Caco-2 (cell line): Measurements from ENCODE around the gene LHX4. TPM values are rescaled to one million over a fixed set of nuclear protein-coding genes. Genes with fewer than 3 reads are reported as not detected.
"Not testable (repeated sequence)": the region's sequence is repeated elsewhere in the genome, so short reads cannot be mapped to it uniquely, and the experiment has no call there.

Experiments
- BruUV-seq: library from RNA; stranded (reverse); fragments of 400-500 nt; replicated peaks from 2 replicates; lab custom pipeline; 2021; lab: Mats Ljungman, UMichigan
- CTCF ChIA-PET: fragments of 300-600 bp; sonication (Branson Sonifier 250); formaldehyde crosslinking; loops from one replicate; lab custom pipeline; 2022; ENCODE audit warnings: antibody characterized with exemption; lab: Charles Lee
- POLR2A ChIA-PET: fragments of 300-600 bp; sonication (Branson Sonifier 250); formaldehyde crosslinking; loops from one replicate; lab custom pipeline; 2022; ENCODE audit warnings: antibody characterized with exemption; lab: Charles Lee
- DNase-seq, 2 experiments: peaks; one replicate each; pipeline versions ENCODE4 v3.0.0 to v3.0.0-alpha.2; 2020 to 2022
- H3K27me3 ChIP-seq: replicated peaks from 2 replicates; pipeline ENCODE4 v1.6.0; 2011; ENCODE audit warnings: low read length; ENCODE audit not compliant: control insufficient read depth, insufficient read depth
- H3K36me3 ChIP-seq: 2 replicates; pipeline ENCODE4 v1.5.1; 2011; ENCODE audit warnings: low read length; ENCODE audit not compliant: control insufficient read depth, insufficient read depth
- H3K4me1 ChIP-seq: fragments of 250-450 bp; sonication (Bioruptor Pico); 2 replicates; pipeline ENCODE4 v1.5.1; 2020; ENCODE audit warnings: mild to moderate bottlenecking
- H3K4me3 ChIP-seq: 2 replicates; pipeline ENCODE4 v1.5.1; 2011; ENCODE audit warnings: low read depth, mild to moderate bottlenecking, control low read depth, low read length
- H3K9me3 ChIP-seq: fragments of 250-450 bp; sonication (Bioruptor Pico); 2 replicates; pipeline ENCODE4 v1.5.1; 2020; ENCODE audit warnings: mild to moderate bottlenecking, moderate library complexity
- H3K27ac Mint-ChIP-seq: one replicate; pipeline ENCODE4 v1.8.0; 2022; ENCODE audit warnings: mixed read lengths; ENCODE audit not compliant: unreplicated experiment
- H3K27me3 Mint-ChIP-seq: one replicate; pipeline ENCODE4 v1.8.0; 2022; ENCODE audit warnings: mixed read lengths; ENCODE audit not compliant: insufficient read depth, unreplicated experiment
- H3K36me3 Mint-ChIP-seq: one replicate; pipeline ENCODE4 v1.8.0; 2022; ENCODE audit warnings: mild to moderate bottlenecking, mixed read lengths; ENCODE audit not compliant: insufficient read depth, unreplicated experiment
- H3K4me1 Mint-ChIP-seq: one replicate; pipeline ENCODE4 v1.8.0; 2022; ENCODE audit warnings: low read depth, mixed read lengths; ENCODE audit not compliant: unreplicated experiment
- H3K4me3 Mint-ChIP-seq: one replicate; pipeline ENCODE4 v1.8.0; 2022; ENCODE audit warnings: mild to moderate bottlenecking, moderate library complexity, mixed read lengths; ENCODE audit not compliant: unreplicated experiment
- H3K9me3 Mint-ChIP-seq: one replicate; pipeline ENCODE4 v1.8.0; 2022; ENCODE audit warnings: mixed read lengths; ENCODE audit not compliant: unreplicated experiment
- intact Hi-C: fragments of 100-400 bp; cut with micrococcal nuclease; formaldehyde crosslinking; loops from one replicate; pipeline ENCODE4 v1.10.0; 2022; ENCODE audit not compliant: unreplicated experiment
- total RNA-seq: library from RNA; stranded (reverse); gene quantifications from 2 replicates; pipeline ENCODE4 v1.2.3, GENCODE V29; 2022
- TF ChIP-seq, protein P1 (sequence below), 2 experiments: fragments of 200-600 bp in 1 of 2; IDR thresholded peaks; 1 replicate in 1 of 2; 2 replicates in 1 of 2; pipeline versions ENCODE4 v1.5.1 to v1.8.0; 2011 to 2022; ENCODE audit warnings: antibody characterized with exemption in 1 of 2, control low read depth in 1 of 2, inconsistent platforms in 1 of 2, low read depth in 1 of 2, low read length in 1 of 2, mild to moderate bottlenecking in 1 of 2, moderate library complexity in 1 of 2; ENCODE audit not compliant: insufficient read depth in 1 of 2, severe bottlenecking in 1 of 2, unreplicated experiment in 1 of 2

Gene LHX4
- total RNA-seq, 1 experiment from 2014 or later = 0.16 TPM

DNA sequence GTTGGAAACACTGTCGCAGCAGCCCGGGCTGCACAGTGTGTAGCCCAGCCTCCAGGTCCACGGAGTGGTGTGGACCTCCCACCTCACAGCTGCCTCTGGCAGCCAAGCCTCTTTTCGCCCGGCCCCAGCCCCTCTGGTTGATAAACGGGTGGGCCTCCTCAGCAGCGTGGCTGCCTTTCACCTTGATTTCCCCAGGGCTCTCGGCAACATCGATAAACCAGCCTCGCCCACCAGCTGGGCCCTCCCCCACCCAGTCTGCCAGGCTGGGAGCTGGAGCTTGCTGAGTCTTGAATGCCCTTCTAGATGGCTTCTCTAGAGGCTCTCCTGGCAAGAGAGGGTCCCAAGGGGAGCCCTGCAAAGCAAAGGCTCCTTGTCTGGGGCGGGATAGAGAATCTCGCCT lies 31.0 kb upstream of the LHX4 start:
- Histone ChIP-seq H3K4me3 (no peak overlapping the region), H3K9me3 (no peaks in the 10 kb centered on the region), H3K27me3 (no peaks in the 10 kb centered on the region), H3K36me3 (no peaks in the 10 kb centered on the region), H3K4me1 (peaks cover under 1% of the 10 kb centered on the region; the same call in 1 of the 2 replicates)
- ChIA-PET CTCF (no interaction called here), POLR2A (no interaction called here)
- peaks cover 7% of the 10 kb centered on the region for H3K4me1 Mint-ChIP-seq
- no TSS peak for BruUV-seq
- no peaks in the 10 kb centered on the region for H3K9me3 Mint-ChIP-seq
- no peaks in the 10 kb centered on the region for H3K27me3 Mint-ChIP-seq
- no peak overlapping the region for H3K4me3 Mint-ChIP-seq
- intact Hi-C loops = no loop called here
- DNase-seq = no peak
- H3K27ac Mint-ChIP-seq = no peak overlapping the region
- H3K36me3 Mint-ChIP-seq = no peaks in the 10 kb centered on the region
- TF ChIP-seq, protein P1, sequence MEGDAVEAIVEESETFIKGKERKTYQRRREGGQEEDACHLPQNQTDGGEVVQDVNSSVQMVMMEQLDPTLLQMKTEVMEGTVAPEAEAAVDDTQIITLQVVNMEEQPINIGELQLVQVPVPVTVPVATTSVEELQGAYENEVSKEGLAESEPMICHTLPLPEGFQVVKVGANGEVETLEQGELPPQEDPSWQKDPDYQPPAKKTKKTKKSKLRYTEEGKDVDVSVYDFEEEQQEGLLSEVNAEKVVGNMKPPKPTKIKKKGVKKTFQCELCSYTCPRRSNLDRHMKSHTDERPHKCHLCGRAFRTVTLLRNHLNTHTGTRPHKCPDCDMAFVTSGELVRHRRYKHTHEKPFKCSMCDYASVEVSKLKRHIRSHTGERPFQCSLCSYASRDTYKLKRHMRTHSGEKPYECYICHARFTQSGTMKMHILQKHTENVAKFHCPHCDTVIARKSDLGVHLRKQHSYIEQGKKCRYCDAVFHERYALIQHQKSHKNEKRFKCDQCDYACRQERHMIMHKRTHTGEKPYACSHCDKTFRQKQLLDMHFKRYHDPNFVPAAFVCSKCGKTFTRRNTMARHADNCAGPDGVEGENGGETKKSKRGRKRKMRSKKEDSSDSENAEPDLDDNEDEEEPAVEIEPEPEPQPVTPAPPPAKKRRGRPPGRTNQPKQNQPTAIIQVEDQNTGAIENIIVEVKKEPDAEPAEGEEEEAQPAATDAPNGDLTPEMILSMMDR (IDR thresholded peaks at IDR 0.05; ENCODE audit: insufficient read depth in 1 of 2, low read depth in 1 of 2, low read length in 1 of 2, severe bottlenecking in 1 of 2, unreplicated experiment in 1 of 2) = no peak

DNA sequence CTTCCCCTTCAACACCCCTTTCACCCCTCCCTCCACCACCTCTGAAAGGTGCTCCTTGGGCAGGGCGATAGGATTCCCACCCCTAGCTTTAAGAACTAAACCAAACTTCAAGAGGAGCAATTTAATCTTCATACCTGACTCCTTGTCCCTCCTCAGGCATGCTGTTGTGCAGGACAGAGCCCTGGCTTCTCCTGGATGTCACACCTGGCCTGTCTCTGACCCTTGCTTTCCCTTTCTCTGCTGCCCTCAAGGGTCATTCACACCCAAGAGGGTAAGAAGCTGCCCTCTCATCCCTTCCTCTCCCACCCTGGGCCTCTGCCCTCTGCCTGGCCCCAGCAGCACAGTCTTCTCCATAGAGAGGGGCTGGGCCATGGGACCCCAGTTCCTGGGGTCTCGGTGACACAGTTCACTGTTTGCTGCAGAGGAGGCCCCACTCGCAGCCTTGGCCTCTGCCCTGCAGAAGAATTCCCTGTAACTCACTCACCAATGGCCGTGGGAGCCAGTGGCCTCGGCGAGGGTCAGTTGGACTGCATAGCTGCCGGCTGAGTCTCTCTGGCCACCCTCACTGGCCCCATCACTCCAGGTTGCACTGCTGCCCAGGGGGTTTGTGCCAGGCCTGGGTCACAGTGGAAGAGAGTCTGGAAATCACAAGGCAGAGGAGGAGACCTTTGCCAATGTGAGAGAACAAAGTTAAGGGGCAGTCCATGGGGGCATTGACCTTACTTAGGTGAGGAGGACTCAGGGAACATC lies 28.4 kb upstream of the LHX4 start:
- no peaks in the 10 kb centered on the region for H3K4me1 ChIP-seq
- H3K4me3 Mint-ChIP-seq = no peak overlapping the region
- BruUV-seq = no TSS peak
- H3K9me3 ChIP-seq = no peaks in the 10 kb centered on the region
- H3K9me3 Mint-ChIP-seq = no peaks in the 10 kb centered on the region
- intact Hi-C loops = no loop called here
- TF ChIP-seq, protein P1 (IDR thresholded peaks at IDR 0.05; ENCODE audit: insufficient read depth in 1 of 2, low read depth in 1 of 2, low read length in 1 of 2, severe bottlenecking in 1 of 2, unreplicated experiment in 1 of 2) = no peak
- H3K27me3 ChIP-seq = no peaks in the 10 kb centered on the region
- no peak overlapping the region for H3K4me3 ChIP-seq
- H3K27me3 Mint-ChIP-seq = no peaks in the 10 kb centered on the region
- H3K27ac Mint-ChIP-seq = no peak overlapping the region
- H3K36me3 ChIP-seq = no peaks in the 10 kb centered on the region
- DNase-seq = no peak
- CTCF ChIA-PET = interaction anchor here (1.4 kb wide), 1 partner anchor 14 kb away, joined by 3 read pairs; no protein-coding TSS in a partner anchor
- POLR2A ChIA-PET = no interaction called here
- no peaks in the 10 kb centered on the region for H3K36me3 Mint-ChIP-seq
- peaks cover 7% of the 10 kb centered on the region for H3K4me1 Mint-ChIP-seq

DNA sequence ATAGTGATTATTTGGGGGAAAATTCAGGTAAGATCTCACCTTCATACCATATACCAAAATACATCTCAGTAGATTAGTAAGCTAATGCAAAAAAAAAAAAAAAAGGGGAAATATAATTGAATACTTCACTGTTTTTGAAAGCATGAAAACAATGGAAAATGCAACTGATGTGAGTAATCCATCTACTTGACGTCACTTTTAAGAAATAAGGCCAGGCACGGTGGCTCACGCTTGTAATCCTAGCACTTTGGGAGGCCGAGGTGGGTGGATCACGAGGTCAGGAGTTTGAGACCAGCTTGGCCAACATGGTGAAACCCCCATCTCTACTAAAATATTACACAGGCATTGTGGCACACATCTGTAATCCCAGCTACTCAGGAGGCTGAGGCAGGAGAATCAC lies 27.5 kb upstream of the LHX4 start:
- BruUV-seq, H3K4me3 ChIP-seq, H3K9me3 Mint-ChIP-seq, H3K4me3 Mint-ChIP-seq, H3K27me3 ChIP-seq, intact Hi-C loops, H3K4me1 ChIP-seq, POLR2A ChIA-PET, H3K36me3 Mint-ChIP-seq, DNase-seq, H3K36me3 ChIP-seq, H3K27ac Mint-ChIP-seq, H3K27me3 Mint-ChIP-seq, H3K9me3 ChIP-seq, H3K4me1 Mint-ChIP-seq: not testable (repeated sequence)
- CTCF ChIA-PET = interaction anchor here (1.4 kb wide), 1 partner anchor 15 kb away, joined by 3 read pairs; no protein-coding TSS in a partner anchor
